Hematopoietic multipotent progenitor cell treated with erythropoietin and hydrocortisone succinate and interleukin-3 and kit ligand, for 8 days (in vitro differentiated cells): ENCODE measurements around the gene FAM53B.
"Not testable (repeated sequence)": the region's sequence is repeated elsewhere in the genome, so short reads cannot be mapped to it uniquely, and the experiment has no call there.

ENCODE experiments used
- DNase-seq: peaks from one replicate; pipeline ENCODE4 v3.0.0-alpha.2; 2015

The FAM53B gene

GRCh38 chr10:124744102-124745050 lies at the start of gene FAM53B:
Gene FAM53B, minus strand, starts transcription at chr10:124744378. Its CDS starts 37,665 bp downstream, at chr10:124706713.
- peak; percentile 83 for DNase-seq

GRCh38 chr10:124792998-124793352 lies 48.8 kb upstream of the FAM53B start:
- no peak for DNase-seq

GRCh38 chr10:124791547-124792348 lies 47.6 kb upstream of the FAM53B start, which contains the start of gene EEF1AKMT2:
Gene EEF1AKMT2, minus strand, starts transcription at chr10:124791887. Its CDS starts 54 bp downstream, at chr10:124791833.
- DNase-seq: peak; percentile 85

- not testable (repeated sequence) for DNase-seq
These were observed 38.7 kb upstream of the FAM53B start for GRCh38 chr10:124782900-124783299.

- DNase-seq: no peak
These were observed 24.6 kb upstream of the FAM53B start for GRCh38 chr10:124768791-124769190.

- DNase-seq: no peak
These were observed 21.1 kb upstream of the FAM53B start for GRCh38 chr10:124765256-124765655.

GRCh38 chr10:124763267-124763666 lies 19.1 kb upstream of the FAM53B start:
- DNase-seq: no peak

GRCh38 chr10:124762281-124762680 lies 18.1 kb upstream of the FAM53B start:
- no peak for DNase-seq

GRCh38 chr10:124756156-124756903 lies 12.2 kb upstream of the FAM53B start:
- no peak for DNase-seq

- DNase-seq: no peak
These were observed 11.4 kb upstream of the FAM53B start for GRCh38 chr10:124755581-124755980.

GRCh38 chr10:124754227-124754626 lies 10.0 kb upstream of the FAM53B start:
- DNase-seq: no peak

GRCh38 chr10:124748953-124749645 lies 4.9 kb upstream of the FAM53B start:
- DNase-seq: no peak

- no peak for DNase-seq
These were observed 4.0 kb upstream of the FAM53B start for GRCh38 chr10:124748166-124748565.

GRCh38 chr10:124747745-124748144 lies 3.6 kb upstream of the FAM53B start:
- no peak for DNase-seq

GRCh38 chr10:124746992-124747391 lies 2.8 kb upstream of the FAM53B start:
- no peak for DNase-seq

- DNase-seq: not testable (repeated sequence)
These were observed 2.3 kb upstream of the FAM53B start for GRCh38 chr10:124746447-124746846.

GRCh38 chr10:124745673-124746072 lies 1.5 kb upstream of the FAM53B start:
- DNase-seq: peak; percentile 87

- no peak for DNase-seq
These were observed 1.1 kb upstream of the FAM53B start for GRCh38 chr10:124745252-124745651.

GRCh38 chr10:124743191-124744101 lies 732 bp downstream of the FAM53B start:
- DNase-seq: peak; percentile 56

- peak; percentile 71 for DNase-seq
These were observed 1.6 kb downstream of the FAM53B start for GRCh38 chr10:124742413-124743190.
